Fibroblast of the conjunctiva (primary cell): ENCODE results near the gene ANO1.

Experiments used
- DNase-seq: peaks from one replicate; pipeline ENCODE4 v3.0.0-alpha.2; 2010; ENCODE audit warnings: low read depth

The ANO1 gene

DNA sequence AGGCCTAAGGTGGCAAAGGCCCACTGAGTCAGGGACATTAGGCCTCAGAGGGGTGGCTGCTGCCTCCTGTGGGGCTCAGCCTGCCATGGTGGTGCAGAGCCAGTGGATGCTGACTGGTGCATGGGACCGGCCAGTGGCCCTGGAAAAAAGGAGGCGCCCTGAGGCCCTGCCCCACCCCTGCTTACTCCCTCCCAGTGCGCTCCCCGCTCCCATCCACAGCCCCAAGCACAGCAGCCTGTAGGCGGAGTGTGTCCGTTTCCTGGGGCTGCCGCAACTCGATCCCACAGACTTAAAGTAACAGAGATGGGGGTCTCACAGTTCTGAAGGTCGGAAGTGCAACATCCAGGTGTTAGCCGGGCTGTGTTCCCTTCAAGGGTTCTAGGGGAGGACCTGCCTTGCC lies 86.6 kb downstream of the ANO1 start:
- no peak for DNase-seq

DNA sequence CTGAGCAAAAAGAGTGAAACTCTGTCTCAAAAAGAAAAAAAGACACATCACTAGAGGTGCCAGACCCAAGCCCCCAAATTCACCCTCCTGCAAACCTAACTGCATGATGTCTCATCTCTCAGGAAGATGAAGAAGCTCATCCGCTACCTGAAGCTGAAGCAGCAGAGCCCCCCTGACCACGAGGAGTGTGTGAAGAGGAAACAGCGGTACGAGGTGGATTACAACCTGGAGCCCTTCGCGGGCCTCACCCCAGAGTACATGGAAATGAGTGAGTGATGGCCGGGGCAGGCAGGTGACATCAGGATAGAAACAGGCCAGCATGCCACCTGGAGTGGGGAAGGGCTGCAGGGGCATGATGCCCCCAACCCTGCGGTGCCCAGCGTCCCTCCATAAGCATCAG lies 89.0 kb downstream of the ANO1 start:
- no peak for DNase-seq

DNA sequence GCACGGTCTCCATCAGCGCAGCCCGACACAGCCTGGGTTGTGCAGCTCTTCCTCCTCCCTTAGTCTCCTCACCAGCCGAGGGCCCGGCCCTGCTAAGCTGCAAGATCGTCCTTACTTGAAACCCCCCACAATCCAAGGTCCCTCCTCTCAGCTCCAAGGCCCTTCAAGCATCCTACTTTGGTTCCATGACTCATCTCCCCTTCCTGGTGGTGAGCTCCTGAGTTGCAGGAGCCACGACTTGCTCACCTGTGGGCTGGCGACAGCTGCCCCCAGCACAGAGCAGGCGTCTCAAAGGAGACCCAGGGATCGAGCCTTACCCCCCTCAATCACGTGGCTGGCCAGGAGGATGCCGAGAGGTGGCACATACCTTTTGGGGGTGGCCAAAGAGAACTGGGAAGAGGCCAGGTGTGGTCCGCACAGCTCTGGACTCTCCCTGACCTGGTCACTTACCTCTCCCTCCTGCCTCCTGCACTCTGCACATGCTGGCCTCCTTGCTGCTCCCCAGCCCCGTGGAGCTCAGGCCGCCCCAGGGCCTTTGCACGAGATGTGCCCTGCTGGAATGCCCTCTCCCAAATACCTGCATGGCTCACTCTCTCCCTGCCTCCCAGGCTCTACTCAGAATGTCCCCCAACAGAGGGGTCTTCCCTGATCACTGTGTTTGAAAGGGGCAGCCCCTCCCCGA lies 89.7 kb downstream of the ANO1 start:
- no peak for DNase-seq

DNA sequence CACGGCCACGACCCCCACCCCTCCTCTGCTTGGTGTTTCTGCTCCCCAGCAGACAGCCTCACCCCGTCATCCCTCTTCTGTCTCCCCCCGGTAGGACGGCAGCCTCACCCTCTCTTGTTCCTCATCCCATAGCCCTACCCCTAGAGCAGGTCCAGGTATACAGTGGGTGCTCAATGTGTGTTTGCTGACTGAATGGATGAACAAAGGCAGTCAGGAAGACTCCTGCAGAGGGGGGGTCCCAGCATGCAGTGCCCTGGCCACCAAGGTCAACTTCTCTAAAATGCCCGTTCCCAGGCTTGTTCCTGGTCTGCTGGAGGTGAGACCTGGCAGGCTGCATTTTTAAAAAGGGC lies 90.3 kb downstream of the ANO1 start:
- no peak for DNase-seq

DNA sequence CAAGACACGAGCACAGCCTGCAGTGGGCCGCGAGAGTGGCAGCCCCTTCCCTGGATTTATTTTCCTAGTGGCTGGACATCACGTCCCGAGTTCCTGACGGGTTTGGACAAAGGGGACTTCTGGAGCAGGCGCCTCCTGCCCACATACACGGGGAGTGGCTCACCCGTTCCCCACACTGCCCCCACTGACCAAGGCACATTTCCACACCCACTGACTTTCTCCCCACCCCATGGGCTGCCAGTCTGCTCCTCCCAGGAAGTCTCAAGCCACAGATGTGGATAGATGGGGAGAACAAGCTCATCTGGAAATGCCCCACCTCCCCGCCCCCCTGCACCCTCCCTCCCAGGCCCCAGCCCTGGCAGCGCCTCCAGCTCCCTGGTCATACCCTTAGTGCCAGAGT lies 91.0 kb downstream of the ANO1 start:
- DNase-seq, result no peak

DNA sequence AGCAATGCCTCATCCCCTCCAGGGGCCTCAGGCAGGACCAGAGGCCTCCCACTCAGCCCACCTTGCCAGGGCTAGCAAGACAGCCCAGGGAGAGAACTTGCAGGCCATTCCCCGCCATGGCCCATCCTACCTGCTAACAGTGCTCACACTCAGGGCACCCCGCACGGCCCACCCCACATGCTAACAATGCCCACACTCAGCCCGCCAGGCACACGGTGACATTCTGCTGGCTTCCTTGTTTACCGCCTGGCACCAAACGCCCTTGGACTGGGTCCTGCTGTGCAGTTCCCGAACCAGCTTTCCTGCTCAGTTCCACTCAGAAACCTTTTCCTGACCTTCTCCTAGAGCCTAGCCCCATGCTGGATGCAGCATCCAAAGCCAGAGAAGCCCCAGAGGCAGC lies 91.5 kb downstream of the ANO1 start:
- no peak for DNase-seq

DNA sequence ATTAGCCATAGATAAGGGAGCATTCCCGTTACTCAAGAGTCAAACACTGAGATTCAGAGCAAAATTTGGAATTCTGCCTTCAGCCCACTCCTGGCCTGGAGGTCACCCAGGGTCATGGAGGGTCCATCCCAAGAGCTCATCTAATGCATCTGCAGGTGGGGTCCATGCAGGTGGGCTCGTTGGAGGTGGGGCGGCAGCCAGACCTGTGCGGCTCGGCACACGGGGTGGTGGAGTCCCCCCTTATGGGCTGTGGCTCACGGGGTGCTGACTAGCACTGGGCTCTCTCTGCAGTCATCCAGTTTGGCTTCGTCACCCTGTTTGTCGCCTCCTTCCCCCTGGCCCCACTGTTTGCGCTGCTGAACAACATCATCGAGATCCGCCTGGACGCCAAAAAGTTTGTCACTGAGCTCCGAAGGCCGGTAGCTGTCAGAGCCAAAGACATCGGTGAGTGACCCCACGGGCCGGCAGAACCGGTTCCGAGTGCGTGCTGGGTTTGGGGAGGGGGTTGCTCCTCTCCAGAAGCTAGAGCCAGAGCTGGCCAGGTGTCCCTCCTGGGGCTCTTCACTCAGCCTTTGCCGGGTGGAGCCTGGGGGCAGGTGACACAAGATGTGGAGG lies 92.6 kb downstream of the ANO1 start:
- no peak for DNase-seq

DNA sequence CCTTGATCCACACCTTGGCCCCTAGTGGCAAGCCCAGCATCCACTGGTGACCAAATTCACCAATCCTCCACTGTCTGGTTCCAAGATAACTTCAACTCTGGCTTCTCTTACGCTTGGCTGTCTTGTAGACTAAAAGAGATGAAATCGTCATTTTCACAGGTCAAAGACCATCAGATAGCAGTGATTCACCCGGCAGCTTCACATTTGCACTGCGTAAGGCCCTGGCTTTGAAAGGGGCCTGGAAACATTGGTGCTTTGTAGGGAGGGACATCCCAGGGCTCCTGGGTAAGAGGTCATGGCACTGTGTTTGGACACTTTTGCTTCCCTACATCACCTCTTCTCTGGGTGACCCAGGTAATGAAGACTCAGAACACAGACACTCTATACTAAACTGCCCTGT lies 94.9 kb downstream of the ANO1 start:
- DNase-seq, result no peak

DNA sequence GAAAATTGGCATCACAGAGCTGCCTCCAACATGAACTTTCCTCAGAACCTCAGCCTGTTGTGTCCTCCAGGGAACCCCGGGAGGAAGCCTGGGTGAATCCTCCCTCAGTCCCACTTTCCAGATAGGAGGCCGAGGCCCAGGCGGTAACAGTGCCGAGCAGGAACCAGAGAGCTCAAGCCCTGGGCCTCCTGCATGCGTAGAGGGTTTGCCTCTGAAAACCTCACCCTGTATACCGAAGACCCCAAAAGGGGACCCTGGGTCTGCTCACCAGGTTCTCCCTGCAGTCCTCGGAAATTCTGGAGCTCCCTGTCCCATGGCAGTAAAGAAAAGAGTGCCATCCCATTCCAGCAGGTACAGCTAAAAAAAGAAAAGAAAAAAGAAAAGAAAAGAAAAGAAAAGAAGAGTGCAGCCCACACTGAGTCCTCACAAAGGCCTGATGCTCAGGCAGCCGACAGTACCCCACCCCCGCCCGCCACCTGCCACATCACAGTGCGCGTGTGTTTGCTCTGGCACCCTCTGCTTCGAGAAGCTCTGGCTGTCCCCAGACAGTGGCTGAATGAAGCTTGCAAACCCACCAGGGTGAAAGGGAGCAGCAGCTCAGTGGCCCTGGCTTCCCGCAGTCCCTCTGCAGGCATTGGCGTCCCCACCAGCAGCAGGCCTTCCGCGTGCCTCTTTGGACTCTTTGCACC lies 96.6 kb downstream of the ANO1 start:
- DNase-seq, result no peak

DNA sequence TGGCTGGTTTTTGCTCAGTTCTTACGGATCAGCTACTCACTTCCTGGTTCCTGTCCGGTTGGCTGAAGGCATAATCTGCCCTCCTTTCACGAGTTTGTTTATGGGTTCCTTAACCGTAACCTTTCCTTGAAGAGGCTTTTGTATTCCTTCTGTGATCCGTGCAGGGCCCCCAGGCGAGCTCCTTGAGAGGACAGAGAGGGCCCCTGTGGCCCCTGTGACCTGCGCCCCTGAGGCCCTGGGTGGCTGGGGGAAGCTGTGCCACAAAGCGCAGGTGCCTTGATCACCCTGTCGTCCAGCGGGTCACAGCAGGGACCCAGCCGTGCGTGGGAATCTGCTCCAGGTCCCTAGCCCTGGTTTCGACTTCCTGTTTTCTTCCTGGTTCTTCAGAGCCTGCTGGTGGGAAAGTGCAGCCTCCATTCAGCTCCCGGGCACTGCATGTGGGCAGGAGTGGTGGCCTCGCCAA lies 97.2 kb downstream of the ANO1 start:
- DNase-seq, result no peak

DNA sequence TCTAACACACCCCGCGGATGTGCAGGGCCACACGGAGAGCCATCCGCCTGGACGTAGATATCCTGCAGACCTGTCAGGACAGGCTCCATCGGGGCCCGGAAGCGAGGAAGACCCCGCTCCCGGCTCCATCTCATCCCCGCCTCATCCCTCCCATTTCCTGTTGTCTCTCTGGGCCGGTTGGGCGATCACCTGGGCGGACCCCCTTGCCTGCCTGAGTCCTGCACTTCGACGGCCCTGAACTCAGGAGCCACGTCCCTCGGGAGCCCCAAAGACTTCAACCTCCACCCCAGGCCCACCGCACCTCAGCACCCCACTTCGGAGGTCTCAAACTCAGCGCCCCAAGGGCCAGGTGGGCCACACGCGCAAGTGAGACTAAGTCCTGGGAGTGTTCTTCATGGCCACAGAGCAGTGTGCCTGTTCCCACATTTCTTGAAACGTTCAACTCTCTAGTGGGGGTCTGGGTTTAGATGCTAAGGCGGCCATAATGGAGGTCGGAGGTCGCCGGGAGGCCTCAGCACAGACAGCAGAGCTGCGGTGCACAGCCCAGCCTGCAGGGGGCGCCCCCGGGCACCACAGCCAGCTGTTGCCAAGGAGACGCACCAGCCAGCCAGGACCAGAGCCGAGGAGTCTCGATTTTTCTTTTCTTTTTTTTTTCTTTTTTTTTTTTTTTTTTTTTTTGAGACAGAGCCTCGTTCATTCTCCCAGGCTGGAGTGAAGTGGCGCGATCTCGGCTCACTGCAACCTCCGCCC lies 99.0 kb downstream of the ANO1 start:
- no peak for DNase-seq

DNA sequence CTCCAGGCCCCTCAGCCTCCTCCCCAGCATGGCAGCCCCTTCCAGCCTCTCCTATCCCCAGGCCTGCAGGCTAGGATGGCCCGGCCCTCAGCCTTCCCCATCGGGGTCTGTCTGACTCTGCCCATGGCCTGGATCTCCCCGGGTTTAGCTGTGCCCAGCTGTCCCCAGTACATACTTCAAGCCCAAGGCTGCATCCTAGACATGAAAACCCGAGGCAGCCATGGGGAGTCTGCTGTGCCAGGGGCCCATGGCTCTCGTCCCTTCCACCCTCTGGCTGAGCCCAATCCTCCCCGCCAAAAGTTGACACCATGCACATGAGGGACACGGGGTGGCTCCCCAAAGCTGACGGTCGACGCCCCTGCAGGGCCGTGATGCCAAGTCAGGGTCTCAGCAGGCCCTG lies 102.8 kb downstream of the ANO1 start:
- DNase-seq, result no peak

DNA sequence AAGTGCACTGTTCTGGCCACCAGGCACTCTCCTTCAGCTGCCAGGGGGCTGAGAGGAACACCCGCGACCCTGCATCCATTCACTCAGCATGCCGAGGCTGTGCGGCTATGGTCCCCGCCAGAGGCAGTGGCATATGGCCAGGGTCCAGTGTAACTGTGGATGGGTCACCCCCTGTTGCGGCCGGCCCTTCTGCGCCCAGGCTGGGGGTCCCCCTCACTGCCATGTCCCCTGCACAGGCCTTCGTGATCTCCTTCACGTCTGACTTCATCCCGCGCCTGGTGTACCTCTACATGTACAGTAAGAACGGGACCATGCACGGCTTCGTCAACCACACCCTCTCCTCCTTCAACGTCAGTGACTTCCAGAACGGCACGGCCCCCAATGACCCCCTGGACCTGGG lies 104.1 kb downstream of the ANO1 start:
- no peak for DNase-seq

DNA sequence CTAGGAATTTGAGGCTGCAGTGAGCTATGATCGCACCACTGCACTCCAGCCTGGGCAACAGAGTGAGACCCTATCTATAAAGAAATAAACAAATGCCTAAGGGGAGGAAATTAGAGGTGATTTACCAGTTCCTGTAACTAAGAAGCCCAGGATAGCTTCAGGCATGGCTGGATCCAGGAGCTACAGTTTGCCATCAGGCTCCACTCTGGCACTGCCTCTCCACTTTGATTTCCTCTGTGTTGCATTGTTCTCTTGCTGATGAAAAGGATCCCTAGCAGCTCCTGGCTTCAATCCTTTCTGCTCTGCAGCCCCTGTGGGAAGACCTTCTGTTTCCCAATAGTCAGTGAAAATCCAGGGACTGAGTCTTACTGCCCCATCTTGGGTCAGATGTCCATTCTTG lies 104.9 kb downstream of the ANO1 start:
- no peak for DNase-seq

DNA sequence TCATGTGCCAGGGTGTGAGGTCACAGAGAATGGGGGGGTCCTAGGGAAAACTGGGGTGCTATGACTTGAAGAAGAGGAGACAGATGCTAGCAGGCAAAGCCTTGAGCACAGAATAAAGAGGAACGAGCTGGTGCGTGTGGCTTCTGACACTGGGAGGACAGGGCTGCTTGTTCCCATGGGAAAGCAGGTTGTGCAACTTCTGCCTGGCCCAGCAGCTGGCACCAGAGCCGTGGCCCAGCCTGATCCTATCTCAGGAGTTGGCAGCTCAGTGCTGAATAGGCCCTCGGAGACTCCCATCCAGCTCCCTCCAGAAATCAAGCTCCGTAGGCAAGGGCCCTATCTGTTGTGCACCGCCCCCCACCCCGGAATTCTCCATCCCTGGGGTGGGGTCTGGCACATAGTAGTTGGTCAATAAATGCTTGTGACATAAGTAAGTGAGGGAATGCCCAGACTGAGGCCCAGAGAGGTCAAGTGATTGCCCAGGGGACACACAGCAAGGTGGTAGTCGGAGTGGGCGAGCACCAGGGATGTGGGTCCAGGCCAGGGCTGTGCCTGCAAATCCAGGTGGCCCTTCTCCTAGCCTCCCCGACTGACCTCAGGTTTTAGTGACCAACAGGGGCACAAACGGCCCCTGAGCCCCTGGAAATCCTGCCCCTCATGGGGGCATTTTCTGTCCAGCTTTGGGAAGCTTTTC lies 105.5 kb downstream of the ANO1 start:
- DNase-seq, result no peak

DNA sequence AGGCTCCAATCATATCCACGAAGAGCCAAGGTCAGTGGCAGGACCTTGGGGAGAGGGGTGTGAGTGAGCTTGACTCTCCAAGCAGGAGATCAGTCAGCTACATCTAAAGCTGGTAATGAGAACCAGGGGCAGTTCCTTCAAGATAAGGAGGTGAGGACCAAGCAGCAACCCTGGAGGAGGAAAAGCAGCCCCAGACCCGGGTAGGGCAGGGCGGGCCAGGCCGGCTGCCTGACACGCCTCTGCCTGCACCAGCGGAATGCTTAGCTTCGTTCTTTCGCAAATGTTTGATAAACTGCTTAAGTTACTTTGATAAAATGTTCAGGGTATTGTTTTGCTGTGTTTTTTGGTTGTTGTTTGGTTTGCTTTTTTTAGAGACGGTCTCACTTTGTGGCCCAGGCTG lies 106.3 kb downstream of the ANO1 start:
- DNase-seq, result no peak

DNA sequence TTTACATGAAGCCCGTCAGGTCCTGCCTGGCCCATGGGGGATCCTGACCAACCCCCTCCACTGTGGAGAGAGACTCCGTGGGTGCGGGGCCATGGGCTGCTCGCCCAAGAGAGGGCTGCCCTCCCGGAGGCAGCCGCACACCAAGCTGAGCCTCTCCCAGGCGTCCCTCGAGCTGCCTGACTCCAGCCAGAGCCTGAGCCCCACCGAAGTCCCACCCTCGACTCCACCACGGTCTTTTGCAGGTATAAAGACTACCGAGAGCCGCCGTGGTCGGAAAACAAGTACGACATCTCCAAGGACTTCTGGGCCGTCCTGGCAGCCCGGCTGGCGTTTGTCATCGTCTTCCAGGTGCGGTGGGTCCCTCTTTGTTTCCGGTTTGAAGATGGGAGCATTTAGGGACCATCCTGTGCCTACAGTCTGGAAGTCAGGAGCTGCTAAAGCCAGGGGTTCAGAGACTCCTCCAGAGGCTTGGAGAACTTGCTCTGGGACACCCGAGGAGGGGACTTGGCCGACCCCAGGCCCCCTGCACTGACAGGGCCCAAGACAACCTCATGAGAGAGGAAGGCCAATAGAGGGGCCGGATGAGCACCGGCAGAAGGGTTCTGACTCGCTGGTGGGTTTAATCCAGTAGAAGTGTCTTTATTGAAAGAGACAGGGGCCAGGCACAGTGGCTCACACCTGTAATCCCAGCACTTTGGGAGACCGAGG lies 107.4 kb downstream of the ANO1 start:
- DNase-seq, result no peak

DNA sequence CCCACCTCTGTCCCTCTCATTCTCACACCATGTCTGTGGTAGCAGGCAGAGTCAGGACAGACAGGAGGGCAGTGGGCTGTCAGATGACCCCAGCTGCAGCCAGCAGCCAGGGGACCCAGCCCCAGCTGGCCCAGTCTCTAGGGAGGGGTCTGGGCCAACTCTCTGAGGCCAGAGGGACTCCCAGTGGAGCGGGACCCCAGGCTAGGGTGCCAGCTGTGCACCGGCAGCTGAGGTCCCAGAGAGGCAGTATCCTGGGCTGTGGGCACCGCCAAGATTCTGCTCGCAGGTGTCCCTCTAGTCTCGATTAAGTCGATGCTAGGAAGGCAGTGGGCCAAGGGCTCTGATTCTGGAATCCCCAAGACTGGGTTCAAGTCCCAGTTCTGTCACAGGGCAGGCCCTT lies 108.3 kb downstream of the ANO1 start:
- DNase-seq, result no peak

DNA sequence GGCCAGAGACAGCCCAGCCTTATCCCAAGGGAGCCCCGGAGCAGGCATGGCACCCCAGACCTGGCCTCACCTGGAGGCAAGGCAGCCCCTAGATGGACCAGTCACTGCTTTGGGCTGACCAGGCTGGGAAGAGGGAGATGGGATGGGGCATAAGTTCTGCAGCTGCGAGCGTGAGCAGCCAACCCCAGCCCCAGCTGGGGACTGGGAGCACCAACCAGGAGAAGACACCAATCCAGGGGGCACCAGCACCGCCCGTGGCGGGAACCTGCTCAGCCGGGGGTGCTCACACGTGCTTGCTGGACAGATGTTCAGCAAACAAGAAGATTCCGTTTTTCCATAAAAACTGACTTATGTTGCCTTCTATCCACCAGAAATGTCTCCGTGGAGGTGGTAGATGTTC lies 108.8 kb downstream of the ANO1 start:
- no peak for DNase-seq

DNA sequence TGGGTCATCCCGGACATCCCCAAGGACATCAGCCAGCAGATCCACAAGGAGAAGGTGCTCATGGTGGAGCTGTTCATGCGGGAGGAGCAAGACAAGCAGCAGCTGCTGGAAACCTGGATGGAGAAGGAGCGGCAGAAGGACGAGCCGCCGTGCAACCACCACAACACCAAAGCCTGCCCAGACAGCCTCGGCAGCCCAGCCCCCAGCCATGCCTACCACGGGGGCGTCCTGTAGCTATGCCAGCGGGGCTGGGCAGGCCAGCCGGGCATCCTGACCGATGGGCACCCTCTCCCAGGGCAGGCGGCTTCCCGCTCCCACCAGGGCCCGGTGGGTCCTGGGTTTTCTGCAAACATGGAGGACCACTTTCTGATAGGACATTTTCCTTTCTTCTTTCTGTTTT lies 109.7 kb downstream of the ANO1 start:
- DNase-seq, result no peak

DNA sequence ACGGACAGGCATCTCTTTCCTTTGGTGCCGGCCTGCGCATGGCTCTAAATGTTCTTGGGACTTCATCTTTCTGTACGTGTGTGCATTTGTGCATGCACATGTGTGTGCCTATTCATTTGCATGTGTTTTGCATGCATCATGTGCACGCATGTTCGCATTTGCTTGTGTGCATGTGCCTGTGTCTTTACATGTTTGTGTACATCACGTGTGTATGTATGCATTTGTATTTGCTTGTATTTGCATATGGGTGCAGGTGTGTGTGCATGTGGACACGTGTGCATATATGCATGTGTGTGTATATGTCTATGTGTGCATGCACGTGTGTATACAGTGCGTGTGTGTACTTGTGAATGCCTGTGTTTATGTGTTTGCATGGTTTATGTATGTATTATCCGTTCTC lies 111.5 kb downstream of the ANO1 start:
- no peak for DNase-seq
